ENCODE measurements around the gene POLRMT. TPM values are rescaled to one million over a fixed set of nuclear protein-coding genes. Genes with fewer than 3 reads are reported as not detected.

The POLRMT gene
- polyA plus RNA-seq, 1 of the 3 experiments (the other 2 are of a cell fraction) = 38.2 TPM

GRCh38 chr19:582497-583197, 50.7 kb downstream of the POLRMT start:
- TF ChIP-seq FOXJ3 (CRISPR knock-in tag; IDR thresholded peaks at IDR 0.05) (no peak), JUND (IDR thresholded peaks at IDR 0.05) (no peak)
- Histone ChIP-seq H2AFZ (ENCODE audit: low read depth) (no peak overlapping the region), H3F3A (replicated peaks; ENCODE audit: insufficient read depth) (peaks cover 20% of the 10 kb centered on the region), H3K4me3 (ENCODE audit: low read depth in 2 of 2, low read length in 1 of 2) (no peak overlapping the region; a peak in 1 of 4 replicates), H3K4me2 (no peak overlapping the region), H3K36me3 (replicated peaks in 1 of 2; ENCODE audit: control insufficient read depth in 1 of 2, insufficient read depth in 2 of 2, low read length in 1 of 2) (peaks cover 0 to 38% of the 10 kb centered on the region in 2 experiments), H3K27ac (ENCODE audit: low read depth in 2 of 2, low read length in 1 of 2) (no peak overlapping the region), H4K20me1 (ENCODE audit: insufficient read depth) (peaks cover 63% of the 10 kb centered on the region), H3K9ac (no peak overlapping the region), H3K9me2 (no peaks in the 10 kb centered on the region), H3K9me3 (no peaks in the 10 kb centered on the region), H3K79me2 (ENCODE audit: insufficient read depth) (peaks cover 29% of the 10 kb centered on the region), H3K27me3 (ENCODE audit: insufficient read depth) (no peaks in the 10 kb centered on the region), H3K4me1 (ENCODE audit: control insufficient read depth in 1 of 2, insufficient read depth in 2 of 2, low read depth in 1 of 2, low read length in 1 of 2) (no peaks in the 10 kb centered on the region; a peak in 1 of 4 replicates)
- 83% methylated on average over 25 of the region's 31 CpGs for WGBS (ENCODE audit: low lambda C conversion rate)
- POLR2A ChIA-PET = no interaction called here
- DNase-seq = no peak
- CTCF ChIA-PET = interaction anchor here (1.3 to 1.5 kb wide), 2 partner anchors 46 to 151 kb away, joined by 3 read pairs; no protein-coding TSS in a partner anchor

DNA sequence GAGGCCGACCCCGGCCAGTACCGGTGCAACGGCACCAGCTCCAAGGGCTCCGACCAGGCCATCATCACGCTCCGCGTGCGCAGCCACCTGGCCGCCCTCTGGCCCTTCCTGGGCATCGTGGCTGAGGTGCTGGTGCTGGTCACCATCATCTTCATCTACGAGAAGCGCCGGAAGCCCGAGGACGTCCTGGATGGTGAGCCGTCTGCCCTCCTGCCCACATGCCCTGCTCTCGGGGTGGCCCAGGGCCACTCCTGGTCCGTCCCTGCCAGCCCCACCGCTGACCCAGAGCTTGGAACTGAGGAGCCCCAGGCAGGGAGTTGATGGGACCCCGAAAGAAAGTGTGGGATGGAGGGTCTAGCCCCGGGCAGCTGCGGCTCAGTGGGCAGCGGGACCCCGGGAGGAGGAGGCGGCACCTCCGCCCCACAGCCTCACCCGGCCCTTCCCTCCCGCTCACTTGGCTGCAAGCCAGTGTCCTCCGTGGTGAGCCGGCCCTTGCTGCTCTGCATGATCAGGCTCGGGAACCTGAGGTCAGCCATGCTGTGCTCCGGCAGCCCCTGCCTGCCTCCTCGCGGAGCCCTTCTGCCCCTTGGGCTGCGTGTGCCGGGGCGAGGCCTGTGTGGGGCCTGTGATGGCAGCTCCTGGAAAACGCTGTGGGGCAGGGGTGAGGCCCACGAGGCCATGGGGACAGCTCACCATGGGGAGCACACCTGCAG, 51.8 kb downstream of the POLRMT start:
- Histone ChIP-seq H2AFZ (ENCODE audit: low read depth) (no peak overlapping the region), H3K4me1 (ENCODE audit: control insufficient read depth in 1 of 2, insufficient read depth in 2 of 2, low read depth in 1 of 2, low read length in 1 of 2) (peaks cover 0 to 4% of the 10 kb centered on the region in 2 experiments; a peak in 3 of 4 replicates), H3K27me3 (ENCODE audit: insufficient read depth) (no peaks in the 10 kb centered on the region), H4K20me1 (ENCODE audit: insufficient read depth) (peaks cover 71% of the 10 kb centered on the region), H3K9me3 (no peaks in the 10 kb centered on the region), H3K79me2 (ENCODE audit: insufficient read depth) (peaks cover 40% of the 10 kb centered on the region), H3K9me2 (no peaks in the 10 kb centered on the region), H3K27ac (ENCODE audit: low read depth in 2 of 2, low read length in 1 of 2) (no peak overlapping the region), H3K4me2 (no peak overlapping the region), H3K9ac (no peak overlapping the region), H3K4me3 (ENCODE audit: low read depth in 2 of 2, low read length in 1 of 2) (no peak overlapping the region), H3K36me3 (replicated peaks in 1 of 2; ENCODE audit: control insufficient read depth in 1 of 2, insufficient read depth in 2 of 2, low read length in 1 of 2) (peaks cover 0 to 38% of the 10 kb centered on the region in 2 experiments), H3F3A (replicated peaks; ENCODE audit: insufficient read depth) (peaks cover 15% of the 10 kb centered on the region)
- ChIA-PET POLR2A (no interaction called here), CTCF (interaction anchor here (1.3 to 1.5 kb wide), 2 partner anchors 47 to 153 kb away, joined by 3 read pairs; no protein-coding TSS in a partner anchor)
- WGBS (ENCODE audit: low lambda C conversion rate) = 100% methylated on average over 2 of the region's 40 CpGs
- no peak for DNase-seq
- TF ChIP-seq, protein P1, sequence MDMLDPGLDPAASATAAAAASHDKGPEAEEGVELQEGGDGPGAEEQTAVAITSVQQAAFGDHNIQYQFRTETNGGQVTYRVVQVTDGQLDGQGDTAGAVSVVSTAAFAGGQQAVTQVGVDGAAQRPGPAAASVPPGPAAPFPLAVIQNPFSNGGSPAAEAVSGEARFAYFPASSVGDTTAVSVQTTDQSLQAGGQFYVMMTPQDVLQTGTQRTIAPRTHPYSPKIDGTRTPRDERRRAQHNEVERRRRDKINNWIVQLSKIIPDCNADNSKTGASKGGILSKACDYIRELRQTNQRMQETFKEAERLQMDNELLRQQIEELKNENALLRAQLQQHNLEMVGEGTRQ (IDR thresholded peaks at IDR 0.05; ENCODE audit: borderline replicate concordance, low read depth, low read length) = no peak
- TF ChIP-seq ZBTB33 (IDR thresholded peaks at IDR 0.05; ENCODE audit: borderline replicate concordance, low read depth) (no peak), POLR2AphosphoS5 (IDR thresholded peaks at IDR 0.05; ENCODE audit: low read depth, low read length) (no peak), NRF1 (IDR thresholded peaks at IDR 0.05; ENCODE audit: low read depth, low read length) (no peak), SMC3 (IDR thresholded peaks at IDR 0.05; ENCODE audit: low read depth, low read length) (no peak), FOSL2 (IDR thresholded peaks at IDR 0.05; ENCODE audit: borderline replicate concordance, low read depth) (no peak), GATA2 (CRISPR knock-in tag; IDR thresholded peaks at IDR 0.05) (no peak), RCOR1 (IDR thresholded peaks at IDR 0.05; ENCODE audit: low read length) (no peak), USF1 (IDR thresholded peaks at IDR 0.05; ENCODE audit: borderline replicate concordance, low read depth) (no peak), FOXM1 (IDR thresholded peaks at IDR 0.05; ENCODE audit: low read depth) (no peak), NFIC (IDR thresholded peaks at IDR 0.05; ENCODE audit: borderline replicate concordance) (no peak), JUND (IDR thresholded peaks at IDR 0.05) (no peak), CHD2 (IDR thresholded peaks at IDR 0.05; ENCODE audit: low read length, partially characterized antibody) (no peak), EZH2phosphoT487 (IDR thresholded peaks at IDR 0.05; ENCODE audit: borderline replicate concordance, low read depth) (no peak), RFX5 (IDR thresholded peaks at IDR 0.05; ENCODE audit: low read length) (no peak), YY1 (IDR thresholded peaks at IDR 0.05; ENCODE audit: low read depth) (no peak), RXRA (IDR thresholded peaks at IDR 0.05; ENCODE audit: borderline replicate concordance, low read depth) (no peak), EP300 (IDR thresholded peaks at IDR 0.05; ENCODE audit: borderline replicate concordance in 1 of 2, low read depth in 1 of 2, low read length in 1 of 2) (no peak)
- TF ChIP-seq, protein P2, sequence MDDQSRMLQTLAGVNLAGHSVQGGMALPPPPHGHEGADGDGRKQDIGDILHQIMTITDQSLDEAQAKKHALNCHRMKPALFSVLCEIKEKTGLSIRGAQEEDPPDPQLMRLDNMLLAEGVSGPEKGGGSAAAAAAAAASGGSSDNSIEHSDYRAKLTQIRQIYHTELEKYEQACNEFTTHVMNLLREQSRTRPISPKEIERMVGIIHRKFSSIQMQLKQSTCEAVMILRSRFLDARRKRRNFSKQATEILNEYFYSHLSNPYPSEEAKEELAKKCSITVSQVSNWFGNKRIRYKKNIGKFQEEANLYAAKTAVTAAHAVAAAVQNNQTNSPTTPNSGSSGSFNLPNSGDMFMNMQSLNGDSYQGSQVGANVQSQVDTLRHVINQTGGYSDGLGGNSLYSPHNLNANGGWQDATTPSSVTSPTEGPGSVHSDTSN (IDR thresholded peaks at IDR 0.05) = no peak

Measured in SK-N-SH (cell line).